HCT116 (cell line): ENCODE results near the gene C1orf159. TPM values are rescaled to one million over a fixed set of nuclear protein-coding genes. Genes with fewer than 3 reads are reported as not detected.

Experiments used
- ATAC-seq: fragments of 200-7000 bp; cut with Tn5 transposase; 2 replicates; pipeline ENCODE4 v1.9.1; 2020; ENCODE audit warnings: mild to moderate bottlenecking, moderate library complexity
- BruUV-seq: library from RNA; stranded (reverse); fragments of 400-500 nt; replicated peaks from 2 replicates; lab custom pipeline; 2021; lab: Mats Ljungman, UMichigan
- CTCF ChIA-PET: fragments of 300-600 bp; sonication (Branson Sonifier 250); formaldehyde crosslinking; loops from one replicate; lab custom pipeline; 2021; ENCODE audit warnings: antibody characterized with exemption; lab: Charles Lee
- POLR2A ChIA-PET: fragments of 300-600, 350-600 bp; sonication (Branson Sonifier 250); formaldehyde crosslinking; loops from one replicate; lab custom pipeline; 2021; ENCODE audit warnings: antibody characterized with exemption; lab: Charles Lee
- RAD21 ChIA-PET, 2 experiments: fragments of 300-600 bp; sonication (Branson Sonifier 250); formaldehyde crosslinking; loops; one replicate each; lab custom pipeline; 2023; ENCODE audit warnings: low total read pairs in 2 of 2; ENCODE audit not compliant: uncharacterized antibody in 2 of 2, unreplicated experiment in 2 of 2, low non-redundant PET in 1 of 2; lab: Charles Lee
- DNase-seq: peaks from one replicate; pipeline ENCODE4 v3.0.0-alpha.2; 2010; ENCODE audit warnings: low read depth, low spot score
- H2AFZ ChIP-seq: fragments of 200-600 bp; shearing (Covaris generic), sonication (generic); 2 replicates; pipeline ENCODE4 v1.6.1; 2017; ENCODE audit warnings: low read depth, mixed run types, mixed read lengths, antibody characterized with exemption, low read length; ENCODE audit not compliant: poor library complexity, severe bottlenecking
- H3K27ac ChIP-seq: 2 replicates; pipeline ENCODE4 v1.5.1; 2012; ENCODE audit warnings: low read depth, low read length
- H3K27me3 ChIP-seq: fragments of 200-600 bp; sonication (generic); 2 replicates; pipeline ENCODE4 v1.6.1; 2016; ENCODE audit warnings: mixed run types, low read length, mixed read lengths; ENCODE audit not compliant: insufficient read depth
- H3K36me3 ChIP-seq, 2 experiments: fragments of 200-500 bp in 1 of 2; fragments of 200-600 bp in 1 of 2; sonication (Bioruptor generic) in 1 of 2; sonication (generic) in 1 of 2; 2 replicates each; pipeline versions ENCODE4 v1.5.1 to v1.6.1; 2014 to 2016; ENCODE audit warnings: low read length in 2 of 2, inconsistent platforms in 1 of 2, mixed read lengths in 1 of 2, mixed run types in 1 of 2; ENCODE audit not compliant: insufficient read depth in 2 of 2, control insufficient read depth in 1 of 2
- H3K4me1 ChIP-seq, 2 experiments: fragments of 200-600 bp in 1 of 2; sonication (generic) in 1 of 2; 2 replicates each; pipeline versions ENCODE4 v1.5.1 to v1.6.1; 2012 to 2017; ENCODE audit warnings: low read length in 2 of 2, inconsistent platforms in 1 of 2, mild to moderate bottlenecking in 1 of 2, mixed read lengths in 1 of 2, mixed run types in 1 of 2, moderate library complexity in 1 of 2; ENCODE audit not compliant: insufficient read depth in 2 of 2, control insufficient read depth in 1 of 2
- H3K4me2 ChIP-seq: fragments of 200-600 bp; sonication (generic); 2 replicates; pipeline ENCODE4 v1.6.1; 2017; ENCODE audit warnings: mixed run types, low read length, mixed read lengths
- H3K4me3 ChIP-seq, 2 experiments: fragments of 200-600 bp in 1 of 2; sonication (generic) in 1 of 2; replicated peaks in 1 of 2; 2 replicates each; pipeline ENCODE4 v1.5.1; 2011 to 2016; ENCODE audit warnings: low read length in 2 of 2, control low read depth in 1 of 2, low read depth in 1 of 2, mild to moderate bottlenecking in 1 of 2, mixed read lengths in 1 of 2, mixed run types in 1 of 2
- H3K79me2 ChIP-seq: fragments of 200-600 bp; sonication (generic); 2 replicates; pipeline ENCODE4 v1.6.1; 2017; ENCODE audit warnings: mild to moderate bottlenecking, mixed run types, low read length, moderate library complexity, mixed read lengths; ENCODE audit not compliant: insufficient read depth
- H3K9ac ChIP-seq: fragments of 200-600 bp; sonication (generic); 2 replicates; pipeline ENCODE4 v1.6.1; 2016; ENCODE audit warnings: low read length, mixed read lengths
- H3K9me2 ChIP-seq: fragments of 200-600 bp; sonication (generic), shearing (Covaris generic); 2 replicates; pipeline ENCODE4 v1.6.1; 2017; ENCODE audit warnings: mixed run types, mild to moderate bottlenecking, moderate library complexity; ENCODE audit not compliant: insufficient read depth
- H3K9me3 ChIP-seq, 2 experiments: fragments of 200-500 bp in 1 of 2; fragments of 200-600 bp in 1 of 2; sonication (Bioruptor generic) in 1 of 2; sonication (generic) in 1 of 2; 2 replicates each; pipeline ENCODE4 v1.6.1; 2014 to 2017; ENCODE audit warnings: low read length in 2 of 2, mixed read lengths in 2 of 2, inconsistent platforms in 1 of 2, low read depth in 1 of 2, mild to moderate bottlenecking in 1 of 2, mixed run types in 1 of 2, moderate library complexity in 1 of 2; ENCODE audit not compliant: control insufficient read depth in 1 of 2, insufficient read depth in 1 of 2
- H4K20me1 ChIP-seq: fragments of 200-600 bp; sonication (generic), shearing (Covaris generic); 2 replicates; pipeline ENCODE4 v1.6.1; 2017; ENCODE audit warnings: mixed run types, mild to moderate bottlenecking, moderate library complexity; ENCODE audit not compliant: insufficient read depth
- CBX3 ChIP-seq: IDR thresholded peaks from 2 replicates; pipeline ENCODE4 v1.6.1; 2012; ENCODE audit warnings: low read depth
- CEBPB ChIP-seq: IDR thresholded peaks from 2 replicates; pipeline ENCODE4 v1.6.1; 2012; ENCODE audit warnings: low read depth
- EGR1 ChIP-seq: IDR thresholded peaks from 2 replicates; pipeline ENCODE4 v1.6.1; 2012; ENCODE audit warnings: low read depth
- ELF1 ChIP-seq: IDR thresholded peaks from 2 replicates; pipeline ENCODE4 v1.6.1; 2012; ENCODE audit warnings: low read depth, borderline replicate concordance
- EZH2phosphoT487 ChIP-seq: fragments of 200-600 bp; IDR thresholded peaks from 2 replicates; pipeline ENCODE4 v1.6.1; 2018; ENCODE audit warnings: antibody characterized with exemption, borderline replicate concordance
- FOSL1 ChIP-seq: IDR thresholded peaks from 2 replicates; pipeline ENCODE4 v1.6.1; 2012; ENCODE audit warnings: low read depth
- JUND ChIP-seq: IDR thresholded peaks from 2 replicates; pipeline ENCODE4 v1.6.1; 2012
- POLR2AphosphoS5 ChIP-seq: IDR thresholded peaks from 2 replicates; pipeline ENCODE4 v1.6.1; 2011; ENCODE audit warnings: mild to moderate bottlenecking, low read depth, low read length, moderate library complexity
- RAD21 ChIP-seq: IDR thresholded peaks from 2 replicates; pipeline ENCODE4 v1.6.1; 2012; ENCODE audit warnings: low read depth, mild to moderate bottlenecking
- SIN3A ChIP-seq: IDR thresholded peaks from 2 replicates; pipeline ENCODE4 v1.6.1; 2012; ENCODE audit warnings: low read depth
- SRF ChIP-seq: IDR thresholded peaks from 2 replicates; pipeline ENCODE4 v1.6.1; 2012; ENCODE audit warnings: low read depth
- TCF7L2 ChIP-seq: IDR thresholded peaks from 2 replicates; pipeline ENCODE4 v1.7.0; 2011; ENCODE audit warnings: borderline replicate concordance, inconsistent platforms; ENCODE audit not compliant: insufficient read depth, insufficient read length; ENCODE audit errors: extremely low read depth
- ZNF274 ChIP-seq: fragments of 200-500 bp; sonication (Bioruptor generic); IDR thresholded peaks from 2 replicates; pipeline ENCODE4 v1.6.1; 2014; ENCODE audit warnings: mild to moderate bottlenecking, low read depth, low read length, inconsistent platforms
- intact Hi-C: fragments of 100-400 bp; cut with micrococcal nuclease; formaldehyde crosslinking; loops from 2 replicates; pipeline ENCODE4 v1.10.0; 2022
- total RNA-seq: library from RNA; stranded (reverse); gene quantifications from one replicate; pipeline ENCODE4 v1.2.1, GENCODE V29; 2021; ENCODE audit not compliant: unreplicated experiment
- TF ChIP-seq, protein P1 (sequence below): IDR thresholded peaks from 2 replicates; pipeline ENCODE4 v1.6.1; 2011; ENCODE audit warnings: mild to moderate bottlenecking, low read length, moderate library complexity; ENCODE audit not compliant: insufficient replicate concordance; ENCODE audit errors: extremely low read depth
- TF ChIP-seq, protein P2 (sequence below), 3 experiments: fragments of 200-600 bp in 1 of 3; sonication (generic) in 1 of 3; IDR thresholded peaks in 2 of 3; conservative IDR thresholded peaks in 1 of 3; 2 replicates each; pipeline ENCODE4 v1.5.1; 2012 to 2017; ENCODE audit warnings: low read depth in 2 of 3, low read length in 2 of 3, antibody characterized with exemption in 1 of 3, borderline replicate concordance in 1 of 3, control low read depth in 1 of 3, mild to moderate bottlenecking in 1 of 3, mixed read lengths in 1 of 3, mixed run types in 1 of 3, moderate library complexity in 1 of 3; ENCODE audit not compliant: insufficient read depth in 1 of 3
- TF ChIP-seq, protein P3 (sequence below): IDR thresholded peaks from 2 replicates; pipeline ENCODE4 v1.6.1; 2012

The C1orf159 gene
- total RNA-seq, 1 experiment from 2014 or later = 22.7 TPM

DNA sequence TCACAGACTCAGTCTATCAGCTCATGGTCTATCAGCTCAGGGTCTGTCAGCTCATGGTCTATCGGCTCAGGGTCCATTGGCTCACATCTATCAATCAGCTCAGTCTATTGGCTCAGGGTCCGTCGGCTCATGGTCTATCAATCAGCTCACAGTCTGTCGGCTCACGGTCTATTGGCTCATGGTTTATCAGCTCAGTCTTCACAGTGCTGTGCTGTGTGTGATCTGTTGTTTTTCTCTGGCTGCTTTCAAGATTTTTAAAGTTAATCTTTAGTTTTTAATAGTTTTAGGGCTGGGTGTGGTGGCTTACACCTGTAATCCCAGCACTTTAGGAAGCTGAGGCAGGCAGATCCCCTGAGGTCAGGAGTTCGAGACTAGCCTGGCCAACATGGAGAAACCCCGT, 14.4 kb downstream of the C1orf159 start (continued):
- TF ChIP-seq, protein P1, sequence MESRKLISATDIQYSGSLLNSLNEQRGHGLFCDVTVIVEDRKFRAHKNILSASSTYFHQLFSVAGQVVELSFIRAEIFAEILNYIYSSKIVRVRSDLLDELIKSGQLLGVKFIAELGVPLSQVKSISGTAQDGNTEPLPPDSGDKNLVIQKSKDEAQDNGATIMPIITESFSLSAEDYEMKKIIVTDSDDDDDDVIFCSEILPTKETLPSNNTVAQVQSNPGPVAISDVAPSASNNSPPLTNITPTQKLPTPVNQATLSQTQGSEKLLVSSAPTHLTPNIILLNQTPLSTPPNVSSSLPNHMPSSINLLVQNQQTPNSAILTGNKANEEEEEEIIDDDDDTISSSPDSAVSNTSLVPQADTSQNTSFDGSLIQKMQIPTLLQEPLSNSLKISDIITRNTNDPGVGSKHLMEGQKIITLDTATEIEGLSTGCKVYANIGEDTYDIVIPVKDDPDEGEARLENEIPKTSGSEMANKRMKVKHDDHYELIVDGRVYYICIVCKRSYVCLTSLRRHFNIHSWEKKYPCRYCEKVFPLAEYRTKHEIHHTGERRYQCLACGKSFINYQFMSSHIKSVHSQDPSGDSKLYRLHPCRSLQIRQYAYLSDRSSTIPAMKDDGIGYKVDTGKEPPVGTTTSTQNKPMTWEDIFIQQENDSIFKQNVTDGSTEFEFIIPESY = no peak
- TF ChIP-seq ELF1 (no peak), EZH2phosphoT487 (no peak), ZNF274 (no peak), SIN3A (no peak)
- TF ChIP-seq, protein P2, sequence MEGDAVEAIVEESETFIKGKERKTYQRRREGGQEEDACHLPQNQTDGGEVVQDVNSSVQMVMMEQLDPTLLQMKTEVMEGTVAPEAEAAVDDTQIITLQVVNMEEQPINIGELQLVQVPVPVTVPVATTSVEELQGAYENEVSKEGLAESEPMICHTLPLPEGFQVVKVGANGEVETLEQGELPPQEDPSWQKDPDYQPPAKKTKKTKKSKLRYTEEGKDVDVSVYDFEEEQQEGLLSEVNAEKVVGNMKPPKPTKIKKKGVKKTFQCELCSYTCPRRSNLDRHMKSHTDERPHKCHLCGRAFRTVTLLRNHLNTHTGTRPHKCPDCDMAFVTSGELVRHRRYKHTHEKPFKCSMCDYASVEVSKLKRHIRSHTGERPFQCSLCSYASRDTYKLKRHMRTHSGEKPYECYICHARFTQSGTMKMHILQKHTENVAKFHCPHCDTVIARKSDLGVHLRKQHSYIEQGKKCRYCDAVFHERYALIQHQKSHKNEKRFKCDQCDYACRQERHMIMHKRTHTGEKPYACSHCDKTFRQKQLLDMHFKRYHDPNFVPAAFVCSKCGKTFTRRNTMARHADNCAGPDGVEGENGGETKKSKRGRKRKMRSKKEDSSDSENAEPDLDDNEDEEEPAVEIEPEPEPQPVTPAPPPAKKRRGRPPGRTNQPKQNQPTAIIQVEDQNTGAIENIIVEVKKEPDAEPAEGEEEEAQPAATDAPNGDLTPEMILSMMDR (IDR thresholded peaks at IDR 0.05 in 2 of 3, conservative IDR thresholded peaks at IDR 0.05 in 1 of 3; ENCODE audit: borderline replicate concordance in 1 of 3, insufficient read depth in 1 of 3, low read depth in 2 of 3, low read length in 2 of 3) = no peak
- TF ChIP-seq, protein P3, sequence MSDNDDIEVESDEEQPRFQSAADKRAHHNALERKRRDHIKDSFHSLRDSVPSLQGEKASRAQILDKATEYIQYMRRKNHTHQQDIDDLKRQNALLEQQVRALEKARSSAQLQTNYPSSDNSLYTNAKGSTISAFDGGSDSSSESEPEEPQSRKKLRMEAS = no peak
- TF ChIP-seq, all 23 proteins: peak for 0

DNA sequence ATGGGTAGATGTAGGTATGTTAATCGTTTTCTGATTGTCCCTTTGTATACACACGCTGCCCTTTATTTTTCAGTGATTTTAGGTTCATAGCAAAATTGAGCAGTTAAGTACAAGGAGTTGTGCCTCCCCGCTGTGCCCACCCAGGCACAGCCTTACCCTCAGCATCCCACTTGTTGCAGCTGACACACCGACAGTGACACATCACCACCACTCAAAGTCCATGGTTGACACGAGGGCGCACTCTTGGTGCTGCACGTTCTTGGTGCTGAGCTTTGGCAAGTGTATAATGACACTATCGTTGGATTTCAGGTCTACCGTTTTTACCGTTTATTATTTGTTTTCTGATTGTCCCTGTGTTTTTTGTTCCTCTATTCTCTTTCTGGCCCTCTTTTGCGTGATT, 15.6 kb downstream of the C1orf159 start:
- Histone ChIP-seq H3K9me3 (peaks cover 0 to 7% of the 10 kb centered on the region in 2 experiments; a peak in 2 of 4 replicates), H3K9me2 (no peaks in the 10 kb centered on the region), H2AFZ (no peak overlapping the region), H3K4me2 (no peak overlapping the region), H3K4me1 (no peaks in the 10 kb centered on the region), H3K4me3 (no peak overlapping the region), H4K20me1 (no peaks in the 10 kb centered on the region), H3K27ac (no peak overlapping the region), H3K36me3 (no peaks in the 10 kb centered on the region), H3K9ac (no peak overlapping the region), H3K79me2 (peaks cover 5% of the 10 kb centered on the region; the same call in 1 of the 2 replicates), H3K27me3 (no peaks in the 10 kb centered on the region)
- DNase-seq (no peak), ATAC-seq (no peak)
- ChIA-PET CTCF (no interaction called here), POLR2A (no interaction called here), RAD21 (no interaction called here)
- no TSS peak for BruUV-seq
- intact Hi-C loops = no loop called here
- no peak for TF ChIP-seq CBX3
- TF ChIP-seq POLR2AphosphoS5 = no peak
- TF ChIP-seq FOSL1 = no peak
- TF ChIP-seq EZH2phosphoT487 = no peak
- no peak for TF ChIP-seq EGR1
- TF ChIP-seq SRF = no peak
- no peak for TF ChIP-seq CEBPB
- TF ChIP-seq ELF1 = no peak
- TF ChIP-seq, protein P2 (IDR thresholded peaks at IDR 0.05 in 2 of 3, conservative IDR thresholded peaks at IDR 0.05 in 1 of 3; ENCODE audit: borderline replicate concordance in 1 of 3, insufficient read depth in 1 of 3, low read depth in 2 of 3, low read length in 2 of 3) = no peak
- TF ChIP-seq JUND = no peak
- no peak for TF ChIP-seq TCF7L2
- TF ChIP-seq, protein P1 = no peak
- TF ChIP-seq RAD21 = no peak
- TF ChIP-seq ZNF274 = no peak
